ENCODE results near the gene SOX8.

- TF ChIP-seq HDGF (IDR thresholded peaks at IDR 0.05; ENCODE audit: borderline replicate concordance) (no peak), SUZ12 (IDR thresholded peaks at IDR 0.05) (no peak), SP1 (IDR thresholded peaks at IDR 0.05) (no peak), NFRKB (IDR thresholded peaks at IDR 0.05) (no peak), FOXA1 (IDR thresholded peaks at IDR 0.05) (no peak), TARDBP (IDR thresholded peaks at IDR 0.05) (no peak), FOXM1 (IDR thresholded peaks at IDR 0.05; ENCODE audit: borderline replicate concordance) (no peak), BHLHE40 (IDR thresholded peaks at IDR 0.05; ENCODE audit: borderline replicate concordance) (no peak), CTBP1 (IDR thresholded peaks at IDR 0.05; ENCODE audit: borderline replicate concordance) (no peak)
Observed at GRCh38 chr16:1028524-1029258, 47.1 kb downstream of the SOX8 start.
